Body of pancreas (tissue), 4 donors: ENCODE results near the gene PIWIL4.

Source experiments
- POLR2A ChIP-seq, 3 donors: fragments of 450-650 bp; IDR thresholded peaks; one replicate each; pipeline ENCODE4 v1.6.1; 2016; ENCODE audit warnings: antibody characterized with exemption in 3 of 3, mild to moderate bottlenecking in 2 of 3
- TF ChIP-seq, protein P1 (sequence below), 7 experiments: fragments of 450-650 bp in 4 of 7; fragments of 200-600 bp in 3 of 7; sonication (generic) in 3 of 7; IDR thresholded peaks; one replicate each; pipeline ENCODE4 v1.5.1; 2016 to 2019; ENCODE audit warnings: antibody characterized with exemption in 7 of 7

- TF ChIP-seq, protein P1, sequence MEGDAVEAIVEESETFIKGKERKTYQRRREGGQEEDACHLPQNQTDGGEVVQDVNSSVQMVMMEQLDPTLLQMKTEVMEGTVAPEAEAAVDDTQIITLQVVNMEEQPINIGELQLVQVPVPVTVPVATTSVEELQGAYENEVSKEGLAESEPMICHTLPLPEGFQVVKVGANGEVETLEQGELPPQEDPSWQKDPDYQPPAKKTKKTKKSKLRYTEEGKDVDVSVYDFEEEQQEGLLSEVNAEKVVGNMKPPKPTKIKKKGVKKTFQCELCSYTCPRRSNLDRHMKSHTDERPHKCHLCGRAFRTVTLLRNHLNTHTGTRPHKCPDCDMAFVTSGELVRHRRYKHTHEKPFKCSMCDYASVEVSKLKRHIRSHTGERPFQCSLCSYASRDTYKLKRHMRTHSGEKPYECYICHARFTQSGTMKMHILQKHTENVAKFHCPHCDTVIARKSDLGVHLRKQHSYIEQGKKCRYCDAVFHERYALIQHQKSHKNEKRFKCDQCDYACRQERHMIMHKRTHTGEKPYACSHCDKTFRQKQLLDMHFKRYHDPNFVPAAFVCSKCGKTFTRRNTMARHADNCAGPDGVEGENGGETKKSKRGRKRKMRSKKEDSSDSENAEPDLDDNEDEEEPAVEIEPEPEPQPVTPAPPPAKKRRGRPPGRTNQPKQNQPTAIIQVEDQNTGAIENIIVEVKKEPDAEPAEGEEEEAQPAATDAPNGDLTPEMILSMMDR (IDR thresholded peaks at IDR 0.05) = no peak
- no peak for TF ChIP-seq POLR2A (IDR thresholded peaks at IDR 0.05)
Measured at GRCh38 chr11:94639901-94640721, 72.9 kb downstream of the PIWIL4 start.
